ENCODE data around the gene TTC9.
A peak's percentile ranks its signal among the peaks of the same experiment; 100 is the strongest.

The TTC9 gene

GRCh38 chr14:70641548-70642302, at the start of gene TTC9:
Gene TTC9, plus strand, starts transcription at chr14:70641916. Its CDS starts 214 bp downstream, at chr14:70642130.
- no peak for DNase-seq (ENCODE audit: low read depth)

DNA sequence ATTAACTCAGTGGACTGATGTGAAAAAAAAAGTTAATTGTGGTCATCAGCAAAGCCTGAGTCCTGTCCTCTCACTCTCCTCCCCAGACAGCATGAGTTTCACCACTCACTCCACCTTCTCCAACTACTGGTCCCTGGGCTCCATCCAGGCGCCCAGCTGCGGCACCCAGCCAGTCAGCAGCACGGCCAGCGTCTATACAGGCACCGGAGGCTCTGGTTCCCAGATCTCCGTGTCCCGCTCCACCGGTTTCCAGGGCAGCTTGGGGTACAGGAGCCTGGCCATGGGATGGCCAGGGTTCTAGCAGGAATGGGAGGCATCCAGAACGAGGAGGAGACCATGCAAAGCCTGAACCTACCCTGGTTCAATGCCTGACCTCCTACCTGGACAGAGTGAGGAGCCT, 47.3 kb upstream of the TTC9 start:
- no peak for DNase-seq (ENCODE audit: low read depth)

DNA sequence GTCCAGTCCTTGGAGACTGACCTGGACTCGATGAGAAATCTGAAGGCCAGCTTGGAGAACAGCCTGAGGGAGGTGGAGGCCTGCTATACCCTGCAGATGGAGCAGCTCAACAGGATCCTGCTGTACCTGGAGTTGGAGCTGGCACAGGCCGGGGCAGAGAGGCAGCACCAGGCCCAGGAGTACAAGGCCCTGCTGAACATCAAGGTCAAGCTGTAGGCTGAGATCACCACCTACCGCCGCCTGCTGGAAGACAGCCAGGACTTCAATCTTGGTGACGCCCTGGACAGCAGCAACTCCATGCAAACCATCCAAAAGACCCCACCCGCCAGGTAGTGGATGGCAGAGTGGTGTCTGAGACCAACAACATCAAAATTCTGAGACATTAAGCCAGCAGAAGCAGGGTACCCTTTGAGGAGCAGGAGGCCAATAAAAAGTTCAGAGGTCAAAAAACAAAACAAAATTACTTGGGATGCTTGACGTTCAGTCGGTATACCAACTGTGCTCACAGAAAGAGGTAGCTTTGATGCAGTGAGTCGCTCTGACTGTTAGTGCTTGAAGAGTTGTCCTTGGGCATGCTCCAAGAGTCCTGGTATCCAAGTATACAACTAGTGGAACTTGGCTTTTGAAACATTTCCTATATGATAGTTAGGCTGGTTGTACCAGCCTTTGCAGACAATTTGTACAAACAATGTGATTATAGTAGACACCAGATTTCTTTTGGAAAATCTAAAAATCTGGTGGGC, 46.1 kb upstream of the TTC9 start:
- DNase-seq (ENCODE audit: low read depth), result peak; percentile 9

- no peak for DNase-seq (ENCODE audit: low read depth)
Measured at GRCh38 chr14:70597731-70598130, 44.0 kb upstream of the TTC9 start.

DNA sequence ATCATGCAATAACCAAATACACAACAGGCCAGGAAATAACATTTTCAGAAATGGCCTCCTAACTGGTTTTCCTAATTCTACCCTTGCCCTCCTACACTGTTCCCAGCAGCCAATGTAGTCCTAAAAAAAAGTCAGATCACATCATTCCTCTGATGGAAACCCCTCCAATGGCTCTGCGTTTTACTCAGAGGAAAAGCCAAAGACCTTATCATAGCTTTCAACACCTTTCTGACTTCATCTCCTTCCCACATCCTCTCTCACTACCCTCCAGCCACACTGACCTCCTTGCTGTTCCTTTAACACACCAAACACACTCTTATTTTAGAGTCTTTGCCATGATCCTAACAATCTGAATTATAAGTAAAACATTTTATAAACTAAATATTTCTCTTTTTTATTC, 42.4 kb upstream of the TTC9 start:
- no peak for DNase-seq (ENCODE audit: low read depth)

- peak; percentile 89 for DNase-seq (ENCODE audit: low read depth)
Measured at GRCh38 chr14:70600382-70601157, 41.1 kb upstream of the TTC9 start, which contains the start of gene MED6. Gene MED6, minus strand, starts transcription at chr14:70600655. Its CDS starts 18 bp downstream, at chr14:70600637.

- no peak for DNase-seq (ENCODE audit: low read depth)
Measured at GRCh38 chr14:70601162-70601561, 40.6 kb upstream of the TTC9 start.

DNA sequence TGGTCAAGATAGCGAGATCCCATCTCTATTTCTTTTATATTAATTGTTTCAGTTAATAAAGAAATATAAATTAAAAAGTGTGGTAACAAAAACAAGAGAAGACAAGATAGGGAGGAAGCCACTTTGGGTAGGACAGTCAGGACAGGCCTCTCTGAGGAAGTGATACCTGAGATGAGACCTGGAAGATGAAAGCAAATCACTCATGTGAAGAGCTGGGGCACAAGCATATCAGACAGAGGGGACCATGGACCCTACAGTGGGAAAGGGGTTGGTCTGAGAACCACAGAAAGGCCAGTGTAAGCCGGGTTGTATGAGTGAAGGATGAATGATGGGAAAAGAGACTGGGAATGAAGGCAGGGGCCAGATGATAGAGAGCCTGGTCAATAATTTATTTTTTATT, 39.5 kb upstream of the TTC9 start:
- DNase-seq (ENCODE audit: low read depth), result no peak

GRCh38 chr14:70611216-70611615, 30.5 kb upstream of the TTC9 start:
- DNase-seq (ENCODE audit: low read depth), result no peak

DNA sequence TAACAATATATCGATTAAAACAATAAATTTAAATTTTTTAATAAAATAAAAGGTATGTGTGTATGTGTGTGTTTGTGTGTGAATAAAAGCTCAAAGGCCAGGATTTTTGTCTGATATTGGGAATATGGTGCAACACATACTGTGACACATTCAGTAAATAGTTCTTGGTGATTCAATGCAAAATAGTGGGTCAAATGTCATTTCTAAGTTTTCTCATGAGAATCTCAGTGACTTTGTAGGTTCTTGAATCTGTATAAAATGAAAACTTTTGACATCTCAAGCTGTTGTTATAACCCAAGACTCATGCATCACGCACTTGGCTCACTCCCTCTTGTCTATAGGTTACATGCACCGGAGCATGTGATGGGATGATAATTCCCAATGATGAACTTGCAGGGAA, 25.1 kb upstream of the TTC9 start:
- no peak for DNase-seq (ENCODE audit: low read depth)

DNA sequence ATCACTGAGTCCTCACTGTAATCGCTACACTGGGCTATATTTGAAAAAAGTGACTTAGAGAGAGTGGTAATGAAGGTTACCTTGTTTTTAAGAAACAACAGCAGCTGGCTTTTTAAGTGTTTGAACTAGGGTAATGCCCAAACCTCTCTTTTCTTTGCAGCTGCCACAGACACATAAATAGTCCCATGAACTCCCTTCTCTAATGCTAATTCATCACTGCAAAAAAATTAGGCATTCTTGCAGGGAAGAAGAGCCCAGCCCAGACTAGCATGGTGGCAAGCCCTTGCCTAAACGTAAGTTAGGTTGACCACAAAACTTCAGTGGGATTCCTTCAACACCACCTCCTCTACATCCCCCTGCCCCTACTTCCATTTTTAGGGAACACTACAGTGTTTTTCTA, 23.4 kb upstream of the TTC9 start:
- no peak for DNase-seq (ENCODE audit: low read depth)

- DNase-seq (ENCODE audit: low read depth), result no peak
Measured at GRCh38 chr14:70619708-70620107, 22.0 kb upstream of the TTC9 start.

DNA sequence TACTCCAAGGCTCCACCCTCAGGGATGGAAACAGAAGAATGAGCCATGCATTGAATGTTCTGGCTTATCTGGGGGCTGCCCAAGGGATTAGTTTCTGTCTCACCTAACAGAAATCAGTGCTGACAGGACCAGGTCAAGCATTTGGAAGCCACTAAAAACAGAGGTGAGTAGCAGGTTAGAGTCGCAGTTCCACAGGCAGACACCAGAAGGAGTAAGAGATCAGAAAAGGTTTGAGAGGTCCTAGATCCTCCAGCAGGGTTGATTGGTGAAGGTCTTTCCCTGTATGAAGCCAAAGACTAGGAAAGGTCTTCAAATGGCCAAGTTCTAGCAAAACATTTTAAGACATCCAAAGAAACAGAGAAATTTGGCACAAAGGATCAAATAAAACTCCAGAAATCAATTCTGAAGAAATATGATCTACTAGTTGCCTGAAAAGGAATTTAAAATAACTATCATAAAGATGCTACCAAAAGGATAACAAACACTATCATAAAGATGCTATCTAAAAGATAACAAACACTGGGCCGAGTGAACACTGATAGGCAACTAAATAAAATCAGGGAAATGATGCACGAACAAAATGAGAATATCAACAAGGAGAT, 19.5 kb upstream of the TTC9 start:
- peak; percentile 25 for DNase-seq (ENCODE audit: low read depth)

GRCh38 chr14:70624972-70625371, 16.7 kb upstream of the TTC9 start:
- DNase-seq (ENCODE audit: low read depth), result no peak

DNA sequence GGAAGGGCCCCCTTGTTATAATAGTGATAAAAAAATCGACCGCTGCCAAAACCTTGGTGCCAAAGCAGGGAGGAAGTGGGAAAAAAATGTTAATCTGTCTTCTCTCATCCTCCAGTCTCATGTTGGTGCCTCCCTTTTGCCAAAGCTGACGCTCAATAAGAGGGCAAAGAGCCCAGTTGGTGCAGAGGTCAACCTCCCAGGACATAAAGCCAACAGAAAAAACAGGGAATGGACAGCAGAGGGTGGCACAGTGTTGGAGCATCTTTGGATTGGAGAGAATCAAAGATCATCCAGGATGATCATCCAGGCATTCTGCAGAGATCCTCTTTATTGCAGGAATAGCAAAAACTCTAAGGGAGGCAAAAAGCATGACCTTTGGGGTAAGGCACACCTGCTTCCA, 9.8 kb upstream of the TTC9 start:
- DNase-seq (ENCODE audit: low read depth), result no peak

- DNase-seq (ENCODE audit: low read depth), result no peak
Measured at GRCh38 chr14:70635971-70636595, 5.6 kb upstream of the TTC9 start.

- no peak for DNase-seq (ENCODE audit: low read depth)
Measured at GRCh38 chr14:70638416-70638815, 3.3 kb upstream of the TTC9 start.

GRCh38 chr14:70640938-70641547, 673 bp upstream of the TTC9 start:
- DNase-seq (ENCODE audit: low read depth), result no peak

DNA sequence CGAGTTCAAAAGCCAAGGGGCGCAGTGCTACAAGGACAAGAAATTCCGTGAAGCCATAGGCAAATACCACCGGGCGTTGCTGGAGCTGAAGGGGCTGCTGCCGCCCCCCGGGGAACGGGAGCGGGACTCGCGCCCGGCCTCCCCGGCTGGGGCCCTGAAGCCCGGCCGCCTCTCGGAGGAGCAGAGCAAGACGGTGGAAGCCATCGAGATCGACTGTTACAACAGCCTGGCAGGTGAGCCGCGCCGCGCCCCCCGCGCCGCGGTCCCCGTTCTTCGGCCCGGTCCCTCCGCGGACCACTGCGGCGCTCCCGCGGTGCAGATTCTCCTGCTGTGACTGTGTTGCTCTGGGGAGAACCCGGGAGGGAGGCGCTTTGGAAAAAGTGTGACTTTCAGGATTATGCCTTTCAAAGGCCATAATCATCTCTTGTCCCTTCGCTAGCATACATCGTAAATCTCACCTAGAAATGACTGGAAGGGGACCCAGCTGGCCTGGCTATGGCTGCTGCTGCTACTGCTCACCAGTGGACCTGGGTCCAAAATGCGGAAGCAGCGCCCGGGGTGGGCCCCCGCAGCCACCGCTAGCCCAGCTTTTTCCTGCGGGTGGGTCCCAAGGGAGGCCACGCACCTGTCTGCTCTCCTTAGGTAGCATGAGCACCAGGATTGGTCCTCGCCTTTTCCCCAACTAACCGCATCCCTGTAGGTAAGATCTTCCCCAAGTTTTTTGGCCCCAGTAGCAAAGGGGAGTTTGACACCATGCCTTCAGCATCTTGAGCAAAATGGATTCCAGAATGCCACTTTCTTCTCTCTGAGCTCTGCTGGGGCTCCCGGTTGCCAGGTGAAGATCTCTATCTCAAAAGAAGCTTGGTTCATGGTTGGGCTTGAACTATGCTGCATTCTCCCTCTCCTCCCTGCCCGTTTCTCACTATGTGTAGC, 853 bp downstream of the TTC9 start:
- DNase-seq (ENCODE audit: low read depth), result no peak

- no peak for DNase-seq (ENCODE audit: low read depth)
Measured at GRCh38 chr14:70643967-70644366, 2.3 kb downstream of the TTC9 start.
